ENCODE measurements around the gene NRXN2.

DNA sequence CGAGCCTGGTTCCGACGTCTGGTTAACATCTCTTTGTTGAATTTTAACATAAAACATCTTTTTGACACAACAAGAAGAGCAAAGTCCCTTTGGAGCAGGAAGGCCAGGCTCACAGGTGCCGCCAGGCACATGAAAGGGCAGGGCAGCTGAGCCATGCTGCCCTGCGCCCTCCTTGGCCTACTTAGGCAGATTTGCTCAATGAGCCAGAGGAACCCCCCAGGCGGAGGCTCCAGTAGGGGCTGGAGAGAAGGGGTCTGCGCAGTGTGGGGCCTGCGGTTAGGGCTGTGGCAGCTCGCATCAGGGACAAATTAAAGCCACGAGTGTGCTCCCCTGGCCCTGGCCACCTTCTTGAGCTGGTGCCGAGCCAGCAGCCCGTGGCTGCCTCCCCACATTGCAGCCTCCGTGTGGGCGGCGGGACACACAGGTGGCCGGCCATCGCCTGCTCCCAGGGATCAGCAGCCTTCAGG lies 141.9 kb downstream of the NRXN2 start:
- TF ChIP-seq, protein P1, sequence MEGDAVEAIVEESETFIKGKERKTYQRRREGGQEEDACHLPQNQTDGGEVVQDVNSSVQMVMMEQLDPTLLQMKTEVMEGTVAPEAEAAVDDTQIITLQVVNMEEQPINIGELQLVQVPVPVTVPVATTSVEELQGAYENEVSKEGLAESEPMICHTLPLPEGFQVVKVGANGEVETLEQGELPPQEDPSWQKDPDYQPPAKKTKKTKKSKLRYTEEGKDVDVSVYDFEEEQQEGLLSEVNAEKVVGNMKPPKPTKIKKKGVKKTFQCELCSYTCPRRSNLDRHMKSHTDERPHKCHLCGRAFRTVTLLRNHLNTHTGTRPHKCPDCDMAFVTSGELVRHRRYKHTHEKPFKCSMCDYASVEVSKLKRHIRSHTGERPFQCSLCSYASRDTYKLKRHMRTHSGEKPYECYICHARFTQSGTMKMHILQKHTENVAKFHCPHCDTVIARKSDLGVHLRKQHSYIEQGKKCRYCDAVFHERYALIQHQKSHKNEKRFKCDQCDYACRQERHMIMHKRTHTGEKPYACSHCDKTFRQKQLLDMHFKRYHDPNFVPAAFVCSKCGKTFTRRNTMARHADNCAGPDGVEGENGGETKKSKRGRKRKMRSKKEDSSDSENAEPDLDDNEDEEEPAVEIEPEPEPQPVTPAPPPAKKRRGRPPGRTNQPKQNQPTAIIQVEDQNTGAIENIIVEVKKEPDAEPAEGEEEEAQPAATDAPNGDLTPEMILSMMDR (IDR thresholded peaks at IDR 0.05): no peak
- no peak for TF ChIP-seq POLR2A (IDR thresholded peaks at IDR 0.05)
